Hematopoietic multipotent progenitor cell treated with erythropoietin and hydrocortisone succinate and interleukin-3 and kit ligand, for 6 days (in vitro differentiated cells): ENCODE results near the gene RSPH3.

Experiments used
- DNase-seq: peaks from one replicate; pipeline ENCODE4 v3.0.0-alpha.2; 2015

The RSPH3 gene

GRCh38 chr6:158933079-158933595 lies 66.9 kb downstream of the RSPH3 start:
- no peak for DNase-seq

DNA sequence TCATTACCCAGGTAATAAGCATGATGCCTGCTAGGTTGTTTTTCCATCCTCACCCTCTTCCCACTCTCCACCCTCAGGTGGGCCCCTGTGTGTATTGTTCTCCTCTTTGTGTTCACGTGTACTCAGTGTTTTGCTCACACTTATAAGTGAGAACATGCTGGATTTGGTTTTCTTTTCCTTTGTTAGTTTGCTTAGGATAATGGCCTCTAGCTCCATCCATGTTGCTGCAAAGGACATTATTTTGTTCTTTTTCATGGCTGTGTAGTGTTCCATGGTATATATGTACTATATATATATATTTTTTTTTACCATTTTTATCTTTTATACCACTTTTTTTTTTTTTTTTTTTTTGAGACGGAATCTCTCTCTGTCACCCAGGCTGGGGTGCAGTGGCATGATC lies 71.9 kb downstream of the RSPH3 start:
- no peak for DNase-seq

DNA sequence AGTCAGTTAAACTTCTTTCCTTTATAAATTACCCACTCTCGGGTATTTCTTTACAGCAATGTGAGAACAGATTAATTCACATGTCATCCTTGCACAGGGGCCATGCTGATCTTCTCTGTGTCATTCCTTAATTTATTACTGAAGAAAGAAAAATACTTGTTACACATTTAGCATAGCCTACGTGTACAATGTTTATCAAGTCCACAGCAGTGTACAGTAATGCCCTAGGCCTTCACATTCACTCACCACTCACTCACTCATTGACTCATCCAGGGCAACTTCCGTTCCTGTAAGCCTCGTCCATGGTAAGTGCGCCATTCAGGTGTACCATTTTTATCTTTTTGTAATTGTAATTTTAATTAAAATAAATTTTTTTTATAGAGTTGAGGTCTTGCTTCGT lies 73.6 kb downstream of the RSPH3 start:
- no peak for DNase-seq

- no peak for DNase-seq
These were observed 75.2 kb downstream of the RSPH3 start for GRCh38 chr6:158924499-158925455.

GRCh38 chr6:158923805-158924498 lies 76.0 kb downstream of the RSPH3 start:
- no peak for DNase-seq
